Fibroblast of villous mesenchyme (primary cell): ENCODE results near the gene RREB1. TPM values are rescaled to one million over a fixed set of nuclear protein-coding genes. Genes with fewer than 3 reads are reported as not detected.

ENCODE experiments used
- DNase-seq: peaks from one replicate; pipeline ENCODE4 v3.0.0-alpha.2; 2010; ENCODE audit warnings: low read depth
- H3K4me3 ChIP-seq: 2 replicates; pipeline ENCODE4 v1.5.1; 2011; ENCODE audit warnings: low read depth, mild to moderate bottlenecking, low read length
- total RNA-seq: library from RNA; depleted of rRNA; stranded (reverse); fragments of >200 nt; gene quantifications from 2 replicates; pipeline ENCODE4 v1.2.3, GENCODE V29; 2012
- TF ChIP-seq, protein P1 (sequence below): IDR thresholded peaks from 2 replicates; pipeline ENCODE4 v1.5.1; 2012; ENCODE audit warnings: low read depth, mild to moderate bottlenecking, low read length; ENCODE audit not compliant: insufficient read depth

Gene RREB1
- total RNA-seq, 1 donor, result 26.3 TPM

DNA sequence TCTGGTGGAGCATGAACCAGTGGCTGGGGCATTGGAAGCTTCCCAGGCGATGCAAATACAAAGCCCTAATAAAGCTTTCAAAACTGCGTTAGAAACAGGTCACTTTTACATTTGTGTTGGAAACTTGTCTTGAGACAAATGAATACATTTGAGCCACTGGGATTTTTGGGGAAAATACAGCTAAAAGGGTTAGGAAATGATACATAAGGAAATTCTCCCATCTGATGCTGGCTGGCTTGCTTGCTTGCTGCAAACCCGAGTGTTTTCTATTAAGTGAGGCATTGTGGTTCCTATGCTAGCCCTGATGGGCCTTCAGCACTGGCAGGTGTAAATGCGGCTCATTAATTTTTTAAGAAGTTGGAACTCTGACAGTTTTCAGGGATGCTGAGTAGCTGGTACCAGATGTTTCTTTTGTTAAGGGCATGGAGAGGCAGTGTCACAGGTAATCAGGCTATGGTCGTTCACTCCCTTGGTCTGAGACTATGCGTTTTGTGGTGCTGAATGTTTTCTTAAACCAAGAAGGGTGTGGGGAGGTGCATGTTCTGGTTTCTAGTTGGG lies 35.2 kb downstream of the RREB1 start:
- H3K4me3 ChIP-seq, result no peak overlapping the region
- TF ChIP-seq, protein P1, sequence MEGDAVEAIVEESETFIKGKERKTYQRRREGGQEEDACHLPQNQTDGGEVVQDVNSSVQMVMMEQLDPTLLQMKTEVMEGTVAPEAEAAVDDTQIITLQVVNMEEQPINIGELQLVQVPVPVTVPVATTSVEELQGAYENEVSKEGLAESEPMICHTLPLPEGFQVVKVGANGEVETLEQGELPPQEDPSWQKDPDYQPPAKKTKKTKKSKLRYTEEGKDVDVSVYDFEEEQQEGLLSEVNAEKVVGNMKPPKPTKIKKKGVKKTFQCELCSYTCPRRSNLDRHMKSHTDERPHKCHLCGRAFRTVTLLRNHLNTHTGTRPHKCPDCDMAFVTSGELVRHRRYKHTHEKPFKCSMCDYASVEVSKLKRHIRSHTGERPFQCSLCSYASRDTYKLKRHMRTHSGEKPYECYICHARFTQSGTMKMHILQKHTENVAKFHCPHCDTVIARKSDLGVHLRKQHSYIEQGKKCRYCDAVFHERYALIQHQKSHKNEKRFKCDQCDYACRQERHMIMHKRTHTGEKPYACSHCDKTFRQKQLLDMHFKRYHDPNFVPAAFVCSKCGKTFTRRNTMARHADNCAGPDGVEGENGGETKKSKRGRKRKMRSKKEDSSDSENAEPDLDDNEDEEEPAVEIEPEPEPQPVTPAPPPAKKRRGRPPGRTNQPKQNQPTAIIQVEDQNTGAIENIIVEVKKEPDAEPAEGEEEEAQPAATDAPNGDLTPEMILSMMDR, result no peak

GRCh38 chr6:7143476-7143974 lies 35.8 kb downstream of the RREB1 start:
- TF ChIP-seq, protein P1, result peak; percentile 27
- no peak for DNase-seq
- no peak overlapping the region for H3K4me3 ChIP-seq

More for the DNA sequence above, 35.2 kb downstream of the RREB1 start:
- DNase-seq, result no peak

- H3K4me3 ChIP-seq, result no peak overlapping the region
- TF ChIP-seq, protein P1, result no peak
- DNase-seq, result peak; percentile 51
These were observed 37.3 kb downstream of the RREB1 start for GRCh38 chr6:7144872-7145584.

DNA sequence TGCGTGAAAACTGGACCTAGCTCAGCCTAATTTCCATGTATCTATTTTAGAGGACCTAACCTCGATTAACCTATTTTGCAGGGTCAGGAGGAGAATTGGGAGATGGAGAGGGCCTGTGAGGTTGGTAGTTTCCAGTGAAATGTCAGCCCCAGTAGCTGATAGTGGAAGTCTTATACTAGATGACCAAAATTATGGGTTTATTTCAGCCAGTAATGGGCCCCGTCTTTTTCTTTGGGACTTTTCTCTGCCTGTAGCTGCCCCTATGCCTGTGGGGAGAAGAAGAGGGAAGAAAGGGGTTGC lies 37.8 kb downstream of the RREB1 start:
- no peak overlapping the region for H3K4me3 ChIP-seq
- no peak for DNase-seq
- TF ChIP-seq, protein P1, result no peak

DNA sequence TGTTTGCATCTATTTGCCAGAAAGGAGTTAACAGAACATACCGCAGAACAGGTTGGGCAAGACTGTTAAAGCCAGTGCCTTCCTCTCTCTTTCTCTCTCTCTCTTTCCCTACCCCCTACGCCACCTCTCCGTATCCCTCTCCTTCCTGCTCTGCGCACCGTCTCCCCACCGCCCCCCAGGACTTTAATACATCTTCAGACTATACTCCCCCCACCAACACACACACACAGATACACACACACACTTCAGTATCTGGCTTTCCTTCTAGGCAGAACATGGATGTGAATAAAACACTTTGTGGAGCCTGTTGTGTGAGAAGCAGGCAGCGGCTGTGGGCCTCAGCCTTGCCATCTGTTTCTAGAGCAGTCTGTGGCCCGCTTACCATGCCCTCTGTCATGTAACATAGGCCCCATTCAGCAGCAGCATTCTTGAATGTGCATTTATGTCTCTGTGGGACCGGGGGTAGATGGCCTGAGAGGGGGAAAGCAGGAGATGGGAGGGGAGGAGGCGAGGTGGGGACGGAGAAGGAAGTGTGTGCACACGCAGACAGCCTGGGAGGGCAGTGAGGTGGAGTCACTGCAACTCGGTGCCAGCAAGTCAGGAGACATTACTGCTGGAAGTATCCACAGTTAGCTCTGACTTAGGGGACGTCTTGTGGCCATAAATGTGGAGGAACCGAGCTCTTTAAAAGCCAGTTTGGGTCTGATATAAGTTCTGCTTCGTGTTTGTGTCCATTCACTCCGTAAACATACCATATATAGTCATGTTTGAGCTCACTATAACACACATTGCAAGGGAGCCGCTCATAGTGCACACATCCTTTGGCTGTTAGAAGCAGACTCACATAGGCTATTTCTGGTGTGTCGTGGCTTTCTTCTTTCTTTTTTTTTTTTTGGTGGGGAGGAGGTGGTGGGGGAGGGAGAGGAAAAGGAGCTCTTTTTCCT lies 38.4 kb downstream of the RREB1 start:
- DNase-seq, result peak; percentile 55
- TF ChIP-seq, protein P1, result no peak
- no peak overlapping the region for H3K4me3 ChIP-seq

DNA sequence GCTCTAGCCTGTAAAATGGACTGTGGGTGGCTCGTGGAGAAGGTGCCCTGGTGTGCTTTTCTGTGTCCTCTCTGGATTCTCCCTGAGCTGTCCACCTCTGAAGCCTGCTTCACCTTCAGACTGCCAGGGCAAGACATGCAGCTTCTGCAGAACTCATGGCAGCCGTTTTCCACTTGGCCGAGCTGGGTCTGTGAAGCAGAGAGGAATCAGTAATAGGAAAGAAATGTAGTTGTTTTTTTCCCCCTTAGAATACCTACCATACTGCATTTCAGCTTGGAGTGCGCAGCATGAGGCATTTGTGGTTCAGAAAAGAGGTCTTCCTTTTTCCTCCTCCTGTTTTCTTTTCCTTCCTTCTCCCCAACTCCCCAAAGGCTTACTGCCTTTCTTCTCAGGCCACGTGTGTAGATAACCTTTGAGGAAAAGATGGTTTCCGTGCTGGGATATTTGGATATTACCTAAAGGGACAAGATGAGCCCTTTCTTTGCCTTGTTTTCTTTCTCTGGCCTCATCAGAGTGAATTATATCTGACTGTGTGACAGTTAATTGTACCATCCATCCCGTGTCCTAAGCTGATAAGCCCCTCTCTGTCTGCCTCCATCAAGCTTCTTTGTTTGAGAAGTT lies 39.4 kb downstream of the RREB1 start:
- TF ChIP-seq, protein P1, result no peak
- H3K4me3 ChIP-seq, result no peak overlapping the region
- DNase-seq, result no peak
